Measurements from ENCODE around the gene RHEB.

Gene RHEB

GRCh38 chr7:151440799-151441445 is 78.8 kb downstream of the RHEB start:
- H3K4me3 ChIP-seq, result no peak overlapping the region; a peak in 1 of 20 replicates
- no peaks in the 10 kb centered on the region for H3K9me3 ChIP-seq (replicated peaks in 1 of 11)
- H3K27me3 ChIP-seq, result peaks cover 15 to 34% (median 23%) of the 10 kb centered on the region in 11 experiments; a peak in 21 of 22 replicates
- peaks cover 0 to 4% (median 0%) of the 10 kb centered on the region in 11 experiments; a peak in 2 of 22 replicates for H4K20me1 ChIP-seq
- no peaks in the 10 kb centered on the region for H3K36me3 ChIP-seq
- H3K4me2 ChIP-seq, result peak overlapping the region; percentile 75 to 98 (median 90)
- TF ChIP-seq Cebpa-rat (IDR thresholded peaks at IDR 0.05), result no peak
- peak overlapping the region in 3 of 11 experiments; percentile 7 to 37 (median 20); a peak in 5 of 22 replicates for H3K9ac ChIP-seq
- peak overlapping the region in 5 of 11 experiments; percentile 10 to 67 (median 61); a peak in 9 of 22 replicates for H3K27ac ChIP-seq
- H3K4me1 ChIP-seq, result peaks cover 28 to 44% (median 39%) of the 10 kb centered on the region in 10 experiments

GRCh38 chr7:151439855-151440798 is 79.6 kb downstream of the RHEB start, which contains the start of gene CRYGN:
Gene CRYGN (minus strand): TSS chr7:151440141. CDS start chr7:151439917, 224 bp downstream.
- no peaks in the 10 kb centered on the region for H3K36me3 ChIP-seq
- peak within 1 kb of the TSS; percentile 75 to 98 (median 90) for H3K4me2 ChIP-seq
- peaks cover 28 to 44% (median 39%) of the 10 kb centered on the region in 10 experiments for H3K4me1 ChIP-seq
- peak within 1 kb of the TSS in 10 of 11 experiments; percentile 7 to 69 (median 48); a peak in 18 of 22 replicates for H3K9ac ChIP-seq
- peak within 1 kb of the TSS; percentile 33 to 68 (median 50) for H3K4me3 ChIP-seq
- H3K9me3 ChIP-seq (replicated peaks in 1 of 11), result no peaks in the 10 kb centered on the region
- H3K27me3 ChIP-seq, result peaks cover 15 to 34% (median 23%) of the 10 kb centered on the region in 11 experiments; a peak in 21 of 22 replicates
- H4K20me1 ChIP-seq, result peaks cover 0 to 4% (median 0%) of the 10 kb centered on the region in 11 experiments; a peak in 2 of 22 replicates
- no peak for TF ChIP-seq Cebpa-rat (IDR thresholded peaks at IDR 0.05)
- H3K27ac ChIP-seq, result peak within 1 kb of the TSS in 5 of 11 experiments; percentile 10 to 67 (median 61); a peak in 8 of 22 replicates

GRCh38 chr7:151438864-151439601 is 80.7 kb downstream of the RHEB start:
- Histone ChIP-seq H3K4me1 (peaks cover 28 to 44% (median 39%) of the 10 kb centered on the region in 10 experiments), H3K4me3 (peak overlapping the region in 9 of 10 experiments; percentile 38 to 68 (median 52); a peak in 13 of 20 replicates), H4K20me1 (peaks cover 0 to 4% (median 0%) of the 10 kb centered on the region in 11 experiments; a peak in 2 of 22 replicates), H3K36me3 (no peaks in the 10 kb centered on the region), H3K9me3 (replicated peaks in 1 of 11) (no peaks in the 10 kb centered on the region), H3K27ac (no peak overlapping the region), H3K9ac (peak overlapping the region in 2 of 11 experiments; percentile 60 to 69; a peak in 4 of 22 replicates), H3K27me3 (peaks cover 15 to 34% (median 23%) of the 10 kb centered on the region in 11 experiments; a peak in 21 of 22 replicates), H3K4me2 (peak overlapping the region; percentile 75 to 98 (median 90))
- TF ChIP-seq Cebpa-rat (IDR thresholded peaks at IDR 0.05), result no peak

- Histone ChIP-seq H3K4me3 (no peak overlapping the region), H3K9ac (no peak overlapping the region), H3K27ac (no peak overlapping the region), H3K4me2 (no peak overlapping the region), H3K36me3 (no peaks in the 10 kb centered on the region), H3K27me3 (peaks cover 15 to 34% (median 23%) of the 10 kb centered on the region in 11 experiments; a peak in 21 of 22 replicates), H3K9me3 (replicated peaks in 1 of 11) (no peaks in the 10 kb centered on the region), H4K20me1 (peaks cover 0 to 4% (median 0%) of the 10 kb centered on the region in 11 experiments; a peak in 2 of 22 replicates), H3K4me1 (peaks cover 32 to 49% (median 45%) of the 10 kb centered on the region in 10 experiments)
- TF ChIP-seq Cebpa-rat (IDR thresholded peaks at IDR 0.05), result no peak
Observed at GRCh38 chr7:151437866-151438516, 81.7 kb downstream of the RHEB start.

GRCh38 chr7:151437159-151437553 is 82.5 kb downstream of the RHEB start:
- no peak overlapping the region for H3K4me3 ChIP-seq
- no peaks in the 10 kb centered on the region for H3K9me3 ChIP-seq (replicated peaks in 1 of 11)
- no peak overlapping the region for H3K9ac ChIP-seq
- no peak for TF ChIP-seq Cebpa-rat (IDR thresholded peaks at IDR 0.05)
- H3K4me1 ChIP-seq, result peaks cover 36 to 49% (median 44%) of the 10 kb centered on the region in 10 experiments
- peaks cover 0 to 4% (median 0%) of the 10 kb centered on the region in 11 experiments; a peak in 2 of 22 replicates for H4K20me1 ChIP-seq
- H3K27me3 ChIP-seq, result peaks cover 15 to 34% (median 23%) of the 10 kb centered on the region in 11 experiments; a peak in 21 of 22 replicates
- H3K4me2 ChIP-seq, result no peak overlapping the region
- H3K27ac ChIP-seq, result no peak overlapping the region
- no peaks in the 10 kb centered on the region for H3K36me3 ChIP-seq

GRCh38 chr7:151436446-151437158 is 83.1 kb downstream of the RHEB start:
- no peaks in the 10 kb centered on the region for H3K36me3 ChIP-seq
- peaks cover 15 to 34% (median 23%) of the 10 kb centered on the region in 11 experiments; a peak in 21 of 22 replicates for H3K27me3 ChIP-seq
- TF ChIP-seq Cebpa-rat (IDR thresholded peaks at IDR 0.05), result no peak
- H3K27ac ChIP-seq, result no peak overlapping the region
- no peak overlapping the region for H3K9ac ChIP-seq
- peaks cover 32 to 45% (median 39%) of the 10 kb centered on the region in 10 experiments for H3K4me1 ChIP-seq
- peaks cover 0 to 4% (median 0%) of the 10 kb centered on the region in 11 experiments; a peak in 2 of 22 replicates for H4K20me1 ChIP-seq
- no peak overlapping the region for H3K4me3 ChIP-seq
- H3K9me3 ChIP-seq (replicated peaks in 1 of 11), result no peaks in the 10 kb centered on the region
- H3K4me2 ChIP-seq, result no peak overlapping the region

- Histone ChIP-seq H3K9ac (no peak overlapping the region), H3K4me3 (no peak overlapping the region), H3K27ac (no peak overlapping the region), H3K36me3 (no peaks in the 10 kb centered on the region), H3K4me2 (no peak overlapping the region), H3K4me1 (peaks cover 25 to 39% (median 32%) of the 10 kb centered on the region in 10 experiments), H3K9me3 (replicated peaks in 1 of 11) (no peaks in the 10 kb centered on the region), H4K20me1 (peaks cover 0 to 4% (median 0%) of the 10 kb centered on the region in 11 experiments; a peak in 2 of 22 replicates), H3K27me3 (peaks cover 15 to 31% (median 23%) of the 10 kb centered on the region in 11 experiments; a peak in 21 of 22 replicates)
- no peak for TF ChIP-seq Cebpa-rat (IDR thresholded peaks at IDR 0.05)
Observed at GRCh38 chr7:151435971-151436370, 83.7 kb downstream of the RHEB start.

Measured in BLaER1 treated with 17β-estradiol and CSF1 and Interleukin-3, amounts not matched to agents 10 nM and 100 nM (cell line).